Transverse colon (tissue), 4 donors: ENCODE measurements around the gene ECM1.

ENCODE experiments used
- CTCF ChIP-seq, 5 experiments: fragments of 200-600 bp in 3 of 5; fragments of 450-650 bp in 2 of 5; sonication (generic) in 3 of 5; IDR thresholded peaks; 1 replicate in 2 of 5; 2 replicates in 3 of 5; pipeline ENCODE4 v1.5.1; 2016 to 2017; ENCODE audit warnings: antibody characterized with exemption in 5 of 5, inconsistent platforms in 3 of 5, mild to moderate bottlenecking in 2 of 5, moderate library complexity in 1 of 5
- EP300 ChIP-seq: sonication (generic); formaldehyde crosslinking; IDR thresholded peaks from one replicate; pipeline ENCODE4 v1.6.1; 2017; ENCODE audit warnings: antibody characterized with exemption, low read depth
- POLR2A ChIP-seq: fragments of 450-650 bp; IDR thresholded peaks from one replicate; pipeline ENCODE4 v1.6.1; 2016; ENCODE audit warnings: antibody characterized with exemption, mild to moderate bottlenecking, moderate library complexity
- POLR2AphosphoS5 ChIP-seq, 3 donors: sonication (generic); formaldehyde crosslinking; IDR thresholded peaks; one replicate each; pipeline ENCODE4 v1.6.1; 2016; ENCODE audit warnings: antibody characterized with exemption in 3 of 3

- TF ChIP-seq CTCF (IDR thresholded peaks at IDR 0.05) (no peak), POLR2A (no peak), POLR2AphosphoS5 (IDR thresholded peaks at IDR 0.05) (no peak), EP300 (no peak)
Measured at GRCh38 chr1:150516616-150517015, 8.7 kb downstream of the ECM1 start.
